GM19240 (cell line): Measurements from ENCODE around the gene CEP85.
A peak's percentile ranks its signal among the peaks of the same experiment; 100 is the strongest.
"Not testable (repeated sequence)": the region's sequence is repeated elsewhere in the genome, so short reads cannot be mapped to it uniquely, and the experiment has no call there.

ENCODE experiments used
- DNase-seq: peaks from one replicate; pipeline ENCODE4 v3.0.0; 2011; ENCODE audit warnings: low spot score; ENCODE audit not compliant: insufficient read length

CEP85 gene

GRCh38 chr1:26307966-26308899 is 74.2 kb downstream of the CEP85 start:
- not testable (repeated sequence) for DNase-seq

DNA sequence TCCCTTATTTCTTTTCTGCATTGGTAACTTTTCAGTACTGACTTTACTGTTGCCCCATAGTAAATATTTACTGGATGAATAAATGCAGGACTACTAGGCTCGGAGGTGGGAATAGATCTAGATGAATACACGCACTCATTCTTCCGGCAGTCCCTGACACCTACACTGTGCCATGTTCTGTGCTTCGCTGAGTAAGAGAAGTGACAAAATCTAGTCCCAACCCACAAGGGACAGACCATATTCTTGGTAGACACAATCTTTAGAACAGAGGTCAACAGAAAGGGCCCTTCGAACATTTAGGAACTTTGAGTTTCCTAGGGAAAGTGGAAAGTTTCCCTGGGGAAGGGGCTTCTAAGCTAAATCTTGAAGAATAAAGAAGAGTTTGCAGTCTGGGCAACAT is 80.5 kb downstream of the CEP85 start:
- no peak for DNase-seq

- DNase-seq = no peak
Observed at GRCh38 chr1:26315874-26316850, 82.2 kb downstream of the CEP85 start.

DNA sequence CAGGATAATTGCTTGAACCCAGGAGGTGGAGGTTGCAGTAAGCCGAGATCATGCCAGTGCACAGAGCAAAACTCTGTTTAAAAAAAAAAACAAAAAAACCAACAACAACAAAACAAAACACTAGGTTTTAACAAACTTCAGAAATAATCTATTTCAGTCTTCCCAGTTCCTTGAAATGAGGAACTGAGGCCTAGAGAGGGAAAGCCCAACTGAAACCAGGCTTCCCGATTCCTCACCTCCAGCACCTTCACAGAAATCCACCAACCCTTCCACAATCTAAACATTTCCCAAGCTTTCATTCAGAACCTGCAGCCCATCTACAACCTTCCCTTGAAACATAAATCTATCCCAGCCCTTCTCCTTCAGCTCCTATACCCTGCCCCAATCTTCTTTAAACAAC is 83.1 kb downstream of the CEP85 start:
- DNase-seq = no peak

GRCh38 chr1:26317612-26318337 is 83.8 kb downstream of the CEP85 start, which contains the start of gene CD52:
Gene CD52 (plus strand): TSS chr1:26317958. CDS start chr1:26318018, 60 bp downstream.
- DNase-seq = peak; percentile 58

- DNase-seq = no peak
Observed at GRCh38 chr1:26318338-26319064, 84.5 kb downstream of the CEP85 start.

- no peak for DNase-seq
Observed at GRCh38 chr1:26320896-26321295, 86.9 kb downstream of the CEP85 start.

DNA sequence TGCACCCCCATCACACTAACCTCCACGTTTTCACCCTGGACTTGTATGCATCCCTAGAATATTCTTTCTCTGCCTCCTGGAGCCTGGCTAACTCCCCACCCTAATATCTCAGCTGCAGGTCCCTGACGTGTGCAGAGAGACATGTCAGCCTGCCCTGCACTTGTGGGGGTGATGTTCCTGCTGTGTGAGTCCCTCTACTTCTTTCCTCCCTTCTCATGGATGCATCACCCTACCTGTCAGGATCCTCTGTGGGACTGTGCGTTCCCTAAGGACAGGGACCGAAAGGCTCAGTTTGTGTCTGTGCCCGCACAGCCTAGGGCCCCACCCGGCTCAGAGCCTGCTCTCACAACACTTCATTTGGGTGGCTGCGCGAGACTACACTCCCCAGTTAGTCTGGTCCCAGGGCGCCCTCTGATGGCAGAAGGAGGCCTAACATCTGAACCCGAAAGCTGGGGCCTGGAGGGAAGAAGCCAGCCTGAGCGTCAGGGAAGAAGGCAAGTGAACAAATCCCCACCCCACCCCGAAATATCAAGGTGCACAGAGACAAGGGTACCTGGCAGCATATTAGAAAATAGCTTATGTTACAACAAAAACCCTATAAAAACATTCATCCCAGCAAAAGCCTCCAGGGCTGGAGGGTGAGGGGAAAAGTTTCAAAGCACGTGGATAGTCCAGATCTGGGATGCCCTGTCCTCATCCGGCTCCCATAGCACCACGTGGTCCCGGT is 87.5 kb downstream of the CEP85 start:
- peak; percentile 79 for DNase-seq

- DNase-seq = no peak
Observed at GRCh38 chr1:26322042-26322331, 88.0 kb downstream of the CEP85 start.

DNA sequence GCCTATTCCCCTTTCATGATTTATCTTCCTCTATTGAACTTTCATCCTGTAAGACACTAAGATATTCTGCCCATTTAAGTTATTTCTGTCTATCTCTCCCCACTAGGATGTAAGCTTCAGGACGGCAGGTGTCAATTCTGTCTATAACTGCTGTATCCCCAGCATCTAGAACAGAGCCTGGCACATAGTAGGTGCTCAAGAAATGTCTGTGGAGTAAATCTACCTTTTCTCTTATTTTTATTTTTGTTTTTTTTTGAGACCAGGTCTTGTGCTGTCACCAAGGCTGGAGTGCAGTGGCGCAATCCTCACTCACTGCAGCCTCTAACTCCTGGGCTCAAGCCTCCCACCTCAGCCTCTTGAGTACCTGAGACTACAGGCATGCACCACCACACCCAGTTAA is 89.4 kb downstream of the CEP85 start:
- DNase-seq = no peak

GRCh38 chr1:26324550-26324949 is 90.5 kb downstream of the CEP85 start:
- no peak for DNase-seq

DNA sequence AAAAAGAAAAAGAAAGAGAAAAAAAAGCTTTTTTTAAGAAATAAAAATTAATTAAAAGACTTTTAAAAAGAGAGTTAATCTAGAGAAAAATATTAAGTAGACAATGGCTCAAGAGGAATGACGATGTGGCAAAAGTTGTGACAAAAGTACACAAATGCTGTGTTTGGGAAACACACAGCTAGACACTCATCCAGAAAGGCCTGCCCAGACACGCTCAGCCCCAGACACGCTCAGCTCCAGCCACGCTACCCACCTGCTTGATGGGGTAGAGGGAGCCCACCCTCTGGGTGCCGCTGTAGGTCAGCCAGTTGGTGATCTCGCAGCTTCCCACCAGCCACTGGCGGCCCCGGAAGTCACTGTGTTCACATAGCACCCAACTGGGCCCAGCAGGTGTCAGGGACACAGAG is 94.0 kb downstream of the CEP85 start:
- no peak for DNase-seq
